Mesenteric fat pad (tissue), 1 donor: ENCODE measurements around the gene EXOSC9. TPM values are rescaled to one million over a fixed set of nuclear protein-coding genes. Genes with fewer than 3 reads are reported as not detected.

Experiments used
- DNase-seq: peaks from one replicate; pipeline ENCODE4 v3.0.0-alpha.2; 2020; ENCODE audit warnings: low spot score
- total RNA-seq: library from RNA; stranded (reverse); fragmentation: NEBNext Ultra II Directional; extraction: Animal tissue kit (Norgen Biotek cat#: 25700); gene quantifications from one replicate; pipeline ENCODE4 v1.2.1, GENCODE V29; 2021
- donor health status: DM: yes; HTN: yes; CAD: no.

EXOSC9 gene
- total RNA-seq, 1 donor from 2014 or later = 10.7 TPM

DNA sequence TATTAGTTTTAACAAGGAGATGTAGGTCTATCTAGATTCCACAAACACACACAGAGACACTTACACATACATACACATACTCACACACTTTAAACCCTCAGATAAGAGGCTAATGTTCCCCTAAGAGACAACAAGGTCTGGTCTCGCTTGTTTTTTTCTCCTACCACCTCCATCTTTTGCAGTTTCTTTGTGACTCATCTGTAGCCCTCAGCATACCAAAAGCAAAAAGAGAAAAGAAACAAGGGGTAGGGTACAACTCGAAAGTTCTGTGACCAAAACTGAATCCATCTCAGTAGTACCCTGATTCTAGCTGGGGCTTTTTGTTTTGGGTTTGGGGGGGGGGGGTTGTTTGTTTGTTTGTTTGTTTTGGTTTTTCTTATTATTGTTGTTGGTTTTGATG is 12.2 kb upstream of the EXOSC9 start:
- no peak for DNase-seq

DNA sequence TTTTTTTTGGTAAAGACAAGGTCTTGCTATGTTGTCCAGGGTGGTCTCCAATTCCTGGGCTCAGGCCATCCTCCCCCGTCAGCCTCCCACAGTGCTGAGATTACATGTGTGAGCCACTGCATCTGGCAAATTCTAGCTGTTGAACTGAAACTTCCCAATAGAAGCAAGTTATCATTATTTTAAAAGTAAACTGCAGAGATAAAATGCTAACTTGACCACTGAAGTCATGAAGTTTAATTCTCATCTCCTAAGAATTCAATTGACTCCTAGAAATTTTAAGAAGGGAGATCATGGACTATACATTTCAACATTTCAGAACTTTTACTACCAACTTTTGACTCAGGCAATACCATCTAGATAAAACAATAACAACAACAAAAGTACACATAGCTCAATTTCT is 11.7 kb upstream of the EXOSC9 start:
- DNase-seq = no peak

DNA sequence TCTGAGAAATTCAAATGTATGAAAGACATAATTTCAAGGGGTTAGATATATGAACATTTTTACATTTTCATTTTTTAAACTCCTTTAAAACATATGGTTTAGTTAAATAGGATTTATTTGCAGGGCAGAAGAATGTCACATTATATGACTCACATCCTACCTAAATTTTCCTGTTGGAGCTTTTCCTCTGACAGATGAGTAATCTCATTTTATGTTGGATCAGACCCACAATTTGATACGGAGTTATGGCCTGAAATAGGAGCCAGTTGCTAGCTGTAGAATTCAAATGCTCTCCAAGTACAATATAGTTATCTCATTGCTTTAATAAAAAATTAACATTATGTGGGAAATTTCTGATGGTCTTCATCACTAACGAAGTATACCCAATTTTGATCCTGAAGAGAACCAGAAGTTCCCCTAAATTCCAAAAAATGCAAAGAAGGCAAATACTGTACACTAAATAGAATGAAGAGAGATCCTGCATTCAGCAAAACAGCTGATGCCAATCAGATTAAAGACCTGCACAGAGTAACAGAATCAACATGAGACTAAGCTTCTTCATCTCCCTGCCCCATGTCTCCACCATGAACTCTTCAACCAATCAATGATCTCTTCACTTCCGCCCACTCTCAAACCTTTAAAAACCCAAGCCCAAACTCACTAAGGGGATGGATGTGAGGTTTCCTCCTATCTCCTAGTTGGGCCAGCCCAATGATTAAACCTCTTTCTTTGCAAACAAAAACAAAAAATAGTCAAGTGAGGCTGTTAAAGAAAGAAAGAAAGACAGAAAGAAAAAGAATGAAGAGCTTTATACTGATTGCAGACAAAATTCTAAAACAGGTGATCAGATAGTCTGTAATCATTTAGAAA is 10.9 kb upstream of the EXOSC9 start:
- no peak for DNase-seq

DNA sequence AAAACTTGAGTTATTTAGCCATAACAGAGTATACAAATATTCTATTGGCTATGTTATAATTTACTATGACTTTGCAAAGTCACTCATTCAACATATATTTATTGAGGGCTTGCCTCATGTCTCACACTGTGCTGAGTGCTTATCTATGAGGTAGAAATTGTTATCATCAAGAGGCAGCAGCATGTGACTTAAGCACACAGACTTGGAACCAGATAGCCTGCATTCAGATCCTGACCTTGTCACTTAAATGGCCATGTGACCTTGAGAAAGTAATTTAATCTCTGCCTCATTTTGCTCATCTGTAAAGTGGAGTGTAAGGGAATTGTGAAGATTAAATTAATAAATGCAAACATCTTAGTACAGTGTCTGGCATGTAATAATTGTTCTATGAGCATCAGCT is 10.1 kb upstream of the EXOSC9 start:
- DNase-seq = no peak

DNA sequence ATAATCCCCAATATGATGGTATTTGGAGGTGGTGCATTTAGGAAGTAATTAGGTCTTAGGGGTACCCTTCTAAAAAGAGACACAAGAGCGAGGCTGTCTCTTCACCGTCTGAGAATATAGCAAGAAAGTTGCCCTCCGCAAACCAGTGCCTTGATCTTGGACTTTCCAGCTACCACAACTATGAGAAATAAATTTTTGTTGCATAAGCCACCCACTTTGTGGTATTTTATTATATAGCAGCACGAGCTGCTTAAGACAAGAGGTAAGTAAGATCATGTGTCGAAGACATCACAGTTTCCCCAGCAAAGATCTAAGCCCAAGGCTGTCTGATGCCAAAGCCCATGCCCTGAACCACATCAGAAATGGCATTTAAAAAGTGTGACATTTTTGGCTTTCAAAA is 9.6 kb upstream of the EXOSC9 start:
- DNase-seq = no peak

DNA sequence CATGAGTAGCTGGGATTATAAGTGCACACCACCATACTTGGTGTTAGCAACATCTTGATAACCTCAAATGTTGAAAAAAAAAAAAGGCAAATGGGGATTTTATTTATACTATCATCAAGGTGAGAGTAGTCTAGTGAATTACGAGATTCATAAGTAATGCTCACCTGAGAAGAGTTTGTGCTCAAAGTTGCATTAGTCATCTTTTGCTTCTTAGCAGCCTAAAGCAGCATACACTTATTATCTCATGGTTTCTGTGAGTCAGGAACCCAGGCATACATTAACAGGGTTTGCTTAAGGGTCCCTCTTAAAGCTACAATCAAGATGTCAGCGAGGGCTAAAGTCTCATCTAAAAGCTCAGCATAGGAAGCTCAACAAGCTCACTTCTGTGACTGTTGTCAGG is 8.2 kb upstream of the EXOSC9 start:
- no peak for DNase-seq

DNA sequence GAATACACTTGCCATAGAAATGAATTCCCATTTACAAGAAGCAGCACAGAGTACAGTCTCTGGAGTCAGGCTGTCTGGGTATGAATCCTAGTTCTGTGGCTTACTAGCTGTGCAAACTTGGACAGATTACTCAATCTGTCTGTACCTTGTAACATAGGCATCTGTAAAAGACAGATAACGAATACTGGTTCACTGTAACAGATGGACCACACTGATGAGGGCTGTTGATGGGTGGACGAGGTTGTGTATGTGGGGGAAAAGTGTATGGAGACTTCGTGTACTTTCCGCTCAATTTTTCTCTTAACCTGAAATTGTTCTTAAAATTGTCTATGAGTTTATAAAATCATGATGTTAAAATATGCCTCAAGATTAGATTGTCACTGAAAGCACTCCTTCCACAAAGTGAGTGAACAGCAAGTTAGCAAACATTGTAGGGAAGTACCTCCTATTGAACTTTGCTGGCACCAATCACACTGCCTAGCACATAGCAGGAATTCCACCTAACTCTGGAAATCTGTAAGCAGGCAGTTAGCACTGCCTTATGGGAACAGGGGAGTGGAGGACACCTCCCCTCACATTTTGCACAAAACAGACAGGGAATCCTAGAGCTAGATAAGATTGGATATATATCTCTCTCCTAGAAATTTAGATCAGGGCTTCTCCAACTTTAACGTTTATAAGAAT is 6.5 kb upstream of the EXOSC9 start:
- no peak for DNase-seq

DNA sequence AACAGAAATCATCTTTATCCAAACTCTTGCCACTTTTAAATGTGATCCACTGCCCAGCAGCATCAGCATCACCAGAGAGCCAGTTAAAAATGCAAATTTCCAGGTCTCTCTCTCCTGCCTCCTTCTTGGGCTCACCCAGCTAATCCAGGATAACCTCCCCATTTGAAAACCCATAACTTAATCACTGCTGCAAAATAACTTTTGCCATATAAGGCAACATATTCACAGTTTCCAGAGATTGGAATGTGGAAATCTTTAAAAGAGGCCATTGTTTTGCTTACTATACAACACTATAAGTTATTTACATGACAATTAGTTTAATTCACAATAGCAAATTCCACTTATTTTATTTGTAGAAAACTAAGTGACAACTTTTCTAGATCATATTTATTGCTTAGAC is 4.8 kb upstream of the EXOSC9 start:
- DNase-seq = no peak

DNA sequence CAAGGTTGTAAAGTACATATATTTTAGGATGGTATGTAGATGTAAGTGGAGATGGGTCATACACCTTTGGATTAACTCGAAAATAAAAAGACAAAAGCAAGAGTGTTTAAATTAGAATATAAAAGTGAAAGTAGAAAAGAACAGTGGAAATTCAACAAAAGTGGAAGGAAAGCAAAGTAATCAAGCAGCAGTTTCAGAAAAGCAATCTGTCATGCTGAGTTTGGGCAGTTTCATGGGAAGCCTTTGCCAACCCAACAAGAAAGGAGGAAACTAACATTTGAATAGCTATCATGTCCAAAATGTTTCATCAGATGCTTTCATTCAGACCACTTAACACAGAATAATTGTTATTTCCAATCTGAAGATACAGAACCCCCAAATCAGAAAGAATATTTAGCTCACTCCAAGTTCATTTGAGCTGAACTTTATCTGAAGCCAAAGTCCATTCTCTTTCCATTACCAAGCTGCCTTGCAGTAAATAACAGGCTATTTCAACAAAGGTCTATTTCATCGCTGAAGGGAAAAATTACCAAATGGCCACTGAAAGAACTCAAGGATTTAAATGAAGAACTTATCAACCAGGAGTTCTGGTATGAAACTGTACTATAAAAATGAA is 1.8 kb upstream of the EXOSC9 start:
- no peak for DNase-seq

DNA sequence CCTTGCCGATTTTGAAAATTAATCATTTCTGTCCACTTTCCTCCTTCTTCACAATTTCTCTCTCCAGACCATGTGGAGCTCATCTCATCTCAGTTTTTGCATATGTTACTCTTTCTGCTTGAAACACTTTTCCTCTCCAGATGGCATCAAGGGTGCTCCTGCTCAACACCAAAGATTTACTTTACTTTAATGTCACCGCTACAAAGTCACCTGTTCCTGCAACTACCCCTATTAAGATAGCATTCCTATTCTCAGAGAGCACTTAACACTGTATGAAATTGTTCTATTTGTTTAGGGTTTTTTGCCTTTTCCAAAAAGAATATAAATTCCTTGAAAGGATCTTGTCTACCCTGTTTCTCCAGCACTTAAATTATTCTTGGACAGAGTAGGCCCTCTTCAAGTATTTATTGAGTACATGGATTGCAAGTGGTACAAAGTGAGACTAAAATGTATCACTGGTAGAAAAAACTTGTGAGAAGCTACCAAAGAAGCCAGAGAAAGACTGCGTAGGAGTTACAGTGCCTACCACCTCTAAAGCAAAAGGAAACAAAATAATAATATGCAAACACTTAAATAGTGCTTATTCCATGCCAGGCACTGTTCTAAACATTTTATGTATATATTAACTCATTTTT is 1.1 kb upstream of the EXOSC9 start:
- DNase-seq = no peak

DNA sequence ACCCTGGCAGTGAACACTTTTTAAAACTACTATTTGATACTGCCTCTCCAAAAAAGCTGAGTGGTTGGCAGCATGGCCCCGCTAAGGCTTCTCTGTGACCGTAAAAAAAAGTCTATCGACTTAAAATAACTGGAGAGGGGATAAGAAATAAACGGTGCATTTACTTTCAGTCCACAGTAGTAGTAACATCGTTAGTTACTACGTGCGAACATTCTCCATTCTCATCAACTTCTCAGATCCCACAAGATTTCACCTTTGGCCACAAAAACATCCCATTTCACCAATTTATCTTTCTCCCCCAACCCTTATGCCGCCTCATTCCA is 524 bp upstream of the EXOSC9 start:
- DNase-seq = no peak

DNA sequence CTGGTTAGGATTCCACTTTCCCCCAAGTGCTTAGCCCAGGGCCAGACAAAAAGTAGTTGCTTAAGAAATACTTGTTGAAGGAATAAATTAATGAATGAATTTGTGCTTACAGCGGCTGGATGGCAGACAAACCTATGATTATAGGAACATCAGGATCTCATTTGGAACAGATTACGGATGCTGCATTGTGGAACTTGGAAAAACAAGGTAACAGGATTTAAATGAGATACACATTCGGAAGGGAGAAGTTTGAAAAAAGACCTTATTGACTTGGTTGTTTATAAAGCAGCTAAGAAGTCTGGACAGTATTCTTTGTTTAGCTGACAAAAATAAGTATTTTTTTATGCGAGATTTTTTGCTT is 572 bp downstream of the EXOSC9 start:
- no peak for DNase-seq

DNA sequence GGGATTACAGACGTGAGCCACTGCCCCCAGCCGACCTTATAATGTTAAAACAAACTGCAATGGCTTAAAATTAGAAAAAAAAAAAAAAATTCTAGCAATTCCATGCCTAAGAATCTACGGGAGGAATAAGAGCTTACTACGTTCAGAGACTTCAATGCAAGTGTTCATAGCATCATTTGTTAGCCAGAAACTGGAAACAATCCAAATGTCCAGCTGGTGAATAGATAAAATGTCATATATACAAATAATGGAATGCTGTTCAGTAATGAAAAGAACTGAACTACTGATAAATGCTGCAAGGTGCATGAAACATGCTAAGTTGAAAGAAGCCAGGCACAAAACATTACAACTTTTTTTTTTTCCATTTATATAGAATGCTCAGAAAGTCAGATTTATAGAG is 5.3 kb downstream of the EXOSC9 start:
- no peak for DNase-seq

DNA sequence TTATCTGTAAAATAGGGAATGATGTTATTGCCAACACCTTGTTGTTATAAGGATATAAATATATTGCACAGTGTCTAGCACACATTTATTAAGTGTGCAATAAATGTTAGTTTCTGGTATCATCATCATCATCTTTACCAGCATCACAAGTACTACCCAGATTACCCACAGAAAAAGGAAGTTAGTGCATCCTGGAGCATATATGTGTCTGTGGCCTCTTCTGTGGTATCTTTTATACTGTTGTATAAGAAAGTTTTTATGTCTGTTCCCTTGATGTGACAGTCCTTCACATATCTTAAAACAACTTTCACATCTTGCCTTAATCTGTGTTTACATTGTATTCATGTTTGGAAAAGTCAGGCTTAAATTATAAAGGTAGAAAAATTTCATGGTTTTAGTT is 10.0 kb downstream of the EXOSC9 start:
- DNase-seq = no peak

DNA sequence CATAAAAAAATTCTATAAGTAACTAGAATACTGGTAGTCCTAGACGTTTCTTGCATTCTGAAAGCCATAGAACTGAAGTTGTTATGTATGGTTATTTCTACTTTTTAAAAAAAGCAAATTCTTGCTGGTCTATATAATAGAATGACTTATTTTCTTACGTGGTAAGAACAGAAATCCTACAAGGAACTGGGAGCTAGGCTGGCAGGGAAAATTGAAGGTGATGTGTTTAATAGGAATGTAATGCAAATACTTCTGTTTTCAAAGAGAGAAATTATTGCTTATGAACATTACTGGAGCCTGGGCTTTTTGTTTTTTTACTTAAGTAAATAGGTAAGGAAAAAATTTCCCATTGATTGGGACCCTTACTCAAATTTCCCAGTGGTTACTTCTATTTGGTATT is 13.6 kb downstream of the EXOSC9 start:
- no peak for DNase-seq

DNA sequence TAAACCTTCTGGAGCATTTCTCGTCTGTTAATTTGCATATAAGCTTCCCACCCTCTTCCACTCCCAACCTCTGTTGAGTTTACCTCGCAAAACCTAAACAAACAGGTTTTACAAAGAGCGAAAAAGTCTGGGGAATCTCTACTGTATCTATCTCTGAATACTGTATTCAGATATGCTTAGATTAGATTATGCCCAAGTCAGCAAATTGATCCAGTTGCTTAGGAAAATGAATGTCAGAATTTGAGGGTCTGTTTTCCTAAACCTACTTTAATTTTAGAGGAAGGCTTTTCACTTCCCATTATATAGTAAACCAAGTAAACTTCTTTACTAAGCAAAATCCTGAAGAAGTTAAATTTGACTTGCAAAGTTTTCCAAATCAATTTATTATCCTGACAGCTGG is 15.9 kb downstream of the EXOSC9 start:
- no peak for DNase-seq

DNA sequence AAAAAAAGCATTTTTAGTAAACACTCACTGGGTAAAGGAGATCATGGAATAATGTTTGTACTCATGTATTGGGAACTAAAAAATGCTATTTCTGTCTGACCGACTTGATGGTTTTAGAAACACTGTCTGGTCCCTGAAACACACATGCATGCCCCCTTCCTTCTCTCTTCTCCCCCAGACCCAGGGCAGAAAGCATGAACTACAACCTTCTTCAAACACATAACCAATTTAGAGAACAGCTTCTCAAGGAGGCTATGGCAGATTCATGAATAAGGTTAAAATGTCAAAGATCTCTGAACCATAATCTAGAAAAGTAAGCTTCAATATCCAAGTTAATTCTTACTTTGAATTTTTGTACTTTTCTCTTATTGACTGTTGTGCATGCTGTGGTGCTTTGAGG is 16.6 kb downstream of the EXOSC9 start:
- no peak for DNase-seq

DNA sequence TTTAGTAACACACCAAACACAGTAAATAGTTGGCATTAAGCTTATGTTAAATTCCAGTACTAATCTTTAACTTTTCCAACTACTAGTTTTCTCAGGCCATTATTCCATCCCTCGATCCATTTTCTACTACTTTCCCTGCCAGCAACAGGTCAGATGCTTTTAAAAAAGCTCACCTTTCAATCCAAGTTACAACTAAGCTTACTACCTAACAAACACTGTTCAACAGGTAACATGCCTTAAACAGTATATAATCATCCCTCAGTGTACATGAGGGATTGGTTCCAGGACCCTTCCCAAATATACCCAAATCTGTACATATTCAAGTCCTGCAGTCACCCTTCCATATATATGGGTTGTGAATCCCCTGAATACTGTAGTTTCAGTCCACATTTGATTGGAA is 17.1 kb downstream of the EXOSC9 start:
- DNase-seq = no peak

DNA sequence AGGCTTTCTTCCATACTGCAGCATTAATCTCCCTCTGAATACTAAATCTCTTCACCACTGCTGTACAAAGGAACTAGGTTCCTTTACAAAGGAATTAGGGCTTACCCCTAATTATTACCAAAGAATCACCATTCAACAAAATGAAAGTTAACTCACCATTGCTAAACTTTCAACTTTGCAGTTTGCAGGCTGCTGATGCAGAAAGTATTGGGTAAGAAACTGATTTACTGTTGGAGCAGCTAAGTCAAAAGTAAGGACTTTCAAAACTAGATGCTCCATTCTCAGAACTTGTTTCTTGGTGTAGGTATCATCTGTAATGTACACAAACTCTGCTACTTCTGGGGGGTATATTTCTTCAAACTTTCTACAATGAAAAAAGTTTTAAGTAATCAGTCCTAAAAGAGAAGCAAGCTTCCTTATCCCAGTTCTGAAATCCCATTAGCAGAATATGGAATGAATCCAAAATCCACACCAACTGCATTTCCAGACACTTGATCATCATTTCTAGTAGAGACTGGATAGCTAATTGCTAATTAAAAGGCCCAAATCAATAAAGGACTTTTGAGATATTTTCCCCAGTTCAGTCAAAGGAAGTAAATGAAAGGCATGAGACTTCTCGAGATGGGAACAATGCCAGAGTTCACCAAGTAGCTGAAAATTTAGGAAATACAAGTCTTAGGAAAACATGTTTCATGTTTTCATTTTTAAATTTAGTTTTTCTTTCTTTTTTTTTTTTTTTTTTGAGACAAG is 18.3 kb downstream of the EXOSC9 start:
- DNase-seq = no peak

DNA sequence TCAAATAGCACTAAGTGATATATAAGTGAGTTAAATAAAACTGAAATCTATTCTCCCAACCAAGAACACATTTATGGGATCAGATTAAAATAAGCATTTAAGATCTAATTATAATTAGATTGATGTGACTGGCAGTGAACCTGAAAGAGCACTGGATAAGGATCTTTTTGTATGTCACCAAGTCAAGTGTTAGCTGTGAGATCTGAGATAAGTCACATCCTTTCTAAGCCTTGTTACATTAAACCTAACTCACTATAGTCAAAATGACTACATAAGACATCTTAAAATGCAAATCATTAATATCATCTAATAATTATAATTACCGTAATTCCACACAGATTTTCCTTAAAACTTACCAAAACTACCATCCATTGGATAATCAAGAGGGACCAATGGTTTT is 20.9 kb downstream of the EXOSC9 start:
- DNase-seq = no peak

DNA sequence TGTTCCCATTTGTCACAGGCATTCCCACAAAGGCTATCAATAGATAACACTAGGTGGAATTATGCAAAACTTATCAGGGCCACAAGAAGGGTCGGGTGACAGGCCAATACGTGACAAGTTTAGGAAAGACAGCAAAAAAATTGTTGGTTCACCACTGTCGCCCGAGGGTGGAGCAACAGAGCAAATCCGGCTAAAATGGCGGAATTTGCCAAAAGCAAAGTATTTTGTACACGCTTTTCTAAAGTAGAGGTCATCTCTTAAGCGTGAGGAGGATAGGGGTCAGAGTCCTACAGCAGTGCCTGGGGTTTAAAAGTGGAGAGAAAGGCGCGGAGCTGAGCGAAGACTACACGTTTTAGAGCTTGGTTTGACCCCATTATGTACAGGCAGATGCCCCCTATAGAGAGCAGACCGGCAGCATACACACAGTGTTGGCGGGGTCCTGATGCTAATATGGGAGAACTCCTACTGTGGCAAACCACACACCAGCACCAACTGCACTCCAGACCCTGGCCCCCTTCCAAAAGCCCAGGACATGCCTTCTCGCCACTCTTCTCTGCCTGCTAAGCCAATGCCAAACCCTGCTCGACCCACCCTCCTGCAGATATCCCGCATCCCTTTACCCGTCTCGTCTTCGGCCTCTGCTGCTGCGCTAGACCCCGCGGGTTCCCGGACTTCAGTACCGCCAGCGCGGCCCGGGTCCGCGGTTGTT is 21.8 kb downstream of the EXOSC9 start:
- DNase-seq = no peak
